Thyroid gland (tissue), 4 donors: ENCODE measurements around the gene PRKAB2. TPM values are rescaled to one million over a fixed set of nuclear protein-coding genes. Genes with fewer than 3 reads are reported as not detected.
"Not testable (repeated sequence)": the region's sequence is repeated elsewhere in the genome, so short reads cannot be mapped to it uniquely, and the experiment has no call there.

Experiments used
- DNase-seq, 2 donors: peaks; one replicate each; pipeline ENCODE4 v3.0.0-alpha.2; 2019
- H3K27ac ChIP-seq, 3 donors: fragments of 200-600 bp; sonication (generic); 1 replicate in 2 of 3; 2 replicates in 1 of 3; pipeline ENCODE4 v1.5.1; 2016 to 2019; ENCODE audit warnings: mild to moderate bottlenecking in 1 of 3, moderate library complexity in 1 of 3
- H3K27me3 ChIP-seq: fragments of 200-600 bp; sonication (generic); one replicate; pipeline ENCODE4 v1.5.1; 2019
- H3K36me3 ChIP-seq, 2 donors: fragments of 200-600 bp; sonication (generic); one replicate each; pipeline ENCODE4 v1.5.1; 2016 to 2019
- H3K4me1 ChIP-seq, 2 donors: fragments of 200-600 bp; sonication (generic); one replicate each; pipeline ENCODE4 v1.5.1; 2017 to 2019
- H3K4me3 ChIP-seq, 3 donors: fragments of 200-600 bp; sonication (generic); replicated peaks in 1 of 3; 1 replicate in 2 of 3; 2 replicates in 1 of 3; pipeline ENCODE4 v1.5.1; 2016; ENCODE audit warnings: mild to moderate bottlenecking in 1 of 3
- H3K9me3 ChIP-seq: fragments of 200-600 bp; sonication (generic); one replicate; pipeline ENCODE4 v1.5.1; 2017
- CTCF ChIP-seq, 6 experiments: fragments of 200-600 bp in 3 of 6; fragments of 450-650 bp in 3 of 6; sonication (generic) in 3 of 6; IDR thresholded peaks; one replicate each; pipeline ENCODE4 v1.5.1; 2016 to 2019; ENCODE audit warnings: antibody characterized with exemption in 6 of 6, mild to moderate bottlenecking in 2 of 6, inconsistent platforms in 1 of 6, moderate library complexity in 1 of 6
- POLR2A ChIP-seq, 2 donors: fragments of 450-650 bp; IDR thresholded peaks; one replicate each; pipeline ENCODE4 v1.6.1; 2017; ENCODE audit warnings: antibody characterized with exemption in 2 of 2, mild to moderate bottlenecking in 2 of 2, moderate library complexity in 1 of 2
- WGBS, 2 donors: methylation state at CpG; one replicate each; pipeline ENCODE4 v1.1.5; 2017; 5-methylcytosine and 5-hydroxymethylcytosine counted together
- intact Hi-C: fragments of 100-400 bp; cut with DNase I; formaldehyde crosslinking; loops from one replicate; pipeline ENCODE4 v1.15.1; 2023
- total RNA-seq, 4 donors: library from RNA; depleted of rRNA; stranded (reverse); fragments of >200 nt; gene quantifications; one replicate each; pipeline ENCODE4 v1.2.3, GENCODE V29; 2016

PRKAB2 gene
- total RNA-seq, 4 donors from 2014 or later: 9.9 to 13.7 (median 12.8) TPM

GRCh38 chr1:147168626-147169058 is 3.6 kb downstream of the PRKAB2 start:
- no peaks in the 10 kb centered on the region for H3K9me3 ChIP-seq
- peaks cover 8 to 9% of the 10 kb centered on the region in 2 donors for H3K4me1 ChIP-seq
- no peaks in the 10 kb centered on the region for H3K27me3 ChIP-seq
- H3K36me3 ChIP-seq: no peaks in the 10 kb centered on the region
- no peak overlapping the region for H3K27ac ChIP-seq
- DNase-seq: peak in 1 of 2 donors; percentile 3
- intact Hi-C loops: no loop called here
- TF ChIP-seq CTCF (IDR thresholded peaks at IDR 0.05) (no peak), POLR2A (IDR thresholded peaks at IDR 0.05) (no peak)
- no peak overlapping the region for H3K4me3 ChIP-seq
- 85 to 94% methylated on average over 2 of the region's 2 CpGs for WGBS, 2 donors

- Histone ChIP-seq H3K9me3 (no peaks in the 10 kb centered on the region), H3K36me3 (no peaks in the 10 kb centered on the region), H3K27me3 (no peaks in the 10 kb centered on the region), H3K27ac (no peak overlapping the region), H3K4me3 (no peak overlapping the region), H3K4me1 (peaks cover 3 to 9% of the 10 kb centered on the region in 2 donors)
- intact Hi-C loops: no loop called here
- DNase-seq: no peak
- 75 to 90% methylated on average over 1 of the region's 1 CpG for WGBS, 2 donors
- TF ChIP-seq CTCF (IDR thresholded peaks at IDR 0.05) (no peak), POLR2A (IDR thresholded peaks at IDR 0.05) (no peak)
Measured at GRCh38 chr1:147167365-147167764, 4.9 kb downstream of the PRKAB2 start.

- peaks cover 26 to 35% of the 10 kb centered on the region in 2 donors for H3K36me3 ChIP-seq
- no peaks in the 10 kb centered on the region for H3K27me3 ChIP-seq
- H3K4me3 ChIP-seq: no peak overlapping the region
- WGBS, 2 donors: 98 to 100% methylated on average over 1 of the region's 1 CpG
- intact Hi-C loops: no loop called here
- no peaks in the 10 kb centered on the region for H3K4me1 ChIP-seq
- no peak overlapping the region for H3K27ac ChIP-seq
- DNase-seq: no peak
- no peaks in the 10 kb centered on the region for H3K9me3 ChIP-seq
- TF ChIP-seq CTCF (IDR thresholded peaks at IDR 0.05): no peak
- no peak for TF ChIP-seq POLR2A (IDR thresholded peaks at IDR 0.05)
Measured at GRCh38 chr1:147163019-147163418, 9.3 kb downstream of the PRKAB2 start.

GRCh38 chr1:147162093-147162492 is 10.2 kb downstream of the PRKAB2 start:
- no peaks in the 10 kb centered on the region for H3K4me1 ChIP-seq
- DNase-seq: no peak
- H3K9me3 ChIP-seq: no peaks in the 10 kb centered on the region
- H3K36me3 ChIP-seq: peaks cover 34 to 42% of the 10 kb centered on the region in 2 donors
- no peak overlapping the region for H3K4me3 ChIP-seq
- TF ChIP-seq POLR2A (IDR thresholded peaks at IDR 0.05) (no peak), CTCF (IDR thresholded peaks at IDR 0.05) (no peak)
- H3K27me3 ChIP-seq: no peaks in the 10 kb centered on the region
- intact Hi-C loops: no loop called here
- no peak overlapping the region for H3K27ac ChIP-seq

- intact Hi-C loops, H3K4me3 ChIP-seq, DNase-seq, H3K4me1 ChIP-seq, H3K27me3 ChIP-seq, H3K27ac ChIP-seq, H3K9me3 ChIP-seq: not testable (repeated sequence)
- WGBS, 2 donors: 98 to 100% methylated on average over 2 of the region's 2 CpGs
- peaks cover 34 to 42% of the 10 kb centered on the region in 2 donors for H3K36me3 ChIP-seq
Measured at GRCh38 chr1:147157116-147157515, 15.2 kb downstream of the PRKAB2 start.

- no peak for DNase-seq
- WGBS, 2 donors: 92 to 98% methylated on average over 3 of the region's 3 CpGs
- Histone ChIP-seq H3K9me3 (no peaks in the 10 kb centered on the region), H3K4me1 (no peaks in the 10 kb centered on the region), H3K27me3 (no peaks in the 10 kb centered on the region), H3K27ac (no peak overlapping the region), H3K4me3 (no peak overlapping the region), H3K36me3 (peaks cover 34 to 39% of the 10 kb centered on the region in 2 donors)
- intact Hi-C loops: no loop called here
- TF ChIP-seq POLR2A (IDR thresholded peaks at IDR 0.05): no peak
Measured at GRCh38 chr1:147156642-147157041, 15.6 kb downstream of the PRKAB2 start.
